ENCODE measurements around the gene ALOX12. TPM values are rescaled to one million over a fixed set of nuclear protein-coding genes. Genes with fewer than 3 reads are reported as not detected.
"Not testable (repeated sequence)": the region's sequence is repeated elsewhere in the genome, so short reads cannot be mapped to it uniquely, and the experiment has no call there.

Gene ALOX12
- total RNA-seq, 1 donor = not detected

GRCh38 chr17:6969323-6969726 is 26.5 kb upstream of the ALOX12 start:
- Histone ChIP-seq H4K20me1 (ENCODE audit: insufficient read depth, low read length) (no peaks in the 10 kb centered on the region), H3K4me1 (ENCODE audit: insufficient read depth, low read length) (no peaks in the 10 kb centered on the region), H3K27me3 (ENCODE audit: insufficient read depth, low read length) (no peaks in the 10 kb centered on the region), H3K9me3 (ENCODE audit: low read depth, low read length) (no peaks in the 10 kb centered on the region), H3K36me3 (ENCODE audit: insufficient read depth, low read length) (no peaks in the 10 kb centered on the region), H3K4me2 (ENCODE audit: insufficient read depth, low read length) (no peak overlapping the region), H3K4me3 (ENCODE audit: insufficient read depth, low read length) (no peak overlapping the region), H3K27ac (ENCODE audit: low read depth, low read length) (no peak overlapping the region), H2AFZ (ENCODE audit: low read length) (no peak overlapping the region), H3K79me2 (ENCODE audit: insufficient read depth, low read length) (no peaks in the 10 kb centered on the region)
- TF ChIP-seq CTCF (IDR thresholded peaks at IDR 0.05; ENCODE audit: extremely low read depth, low read depth, low read length) = no peak
- no peak for DNase-seq (ENCODE audit: insufficient read length, low spot score, missing footprints)

- Histone ChIP-seq H3K27me3 (ENCODE audit: insufficient read depth, low read length) (no peaks in the 10 kb centered on the region), H4K20me1 (ENCODE audit: insufficient read depth, low read length) (no peaks in the 10 kb centered on the region), H3K4me2 (ENCODE audit: insufficient read depth, low read length) (no peak overlapping the region), H3K4me1 (ENCODE audit: insufficient read depth, low read length) (no peaks in the 10 kb centered on the region), H3K27ac (ENCODE audit: low read depth, low read length) (no peak overlapping the region), H2AFZ (ENCODE audit: low read length) (no peak overlapping the region), H3K9me3 (ENCODE audit: low read depth, low read length) (no peaks in the 10 kb centered on the region), H3K79me2 (ENCODE audit: insufficient read depth, low read length) (no peaks in the 10 kb centered on the region), H3K36me3 (ENCODE audit: insufficient read depth, low read length) (no peaks in the 10 kb centered on the region), H3K4me3 (ENCODE audit: insufficient read depth, low read length) (no peak overlapping the region)
- DNase-seq (ENCODE audit: insufficient read length, low spot score, missing footprints) = no peak
- TF ChIP-seq CTCF (IDR thresholded peaks at IDR 0.05; ENCODE audit: extremely low read depth, low read depth, low read length) = no peak
Measured at GRCh38 chr17:6970992-6971391, 24.9 kb upstream of the ALOX12 start.

- not testable (repeated sequence) for H3K4me3 ChIP-seq (ENCODE audit: insufficient read depth, low read length); H2AFZ ChIP-seq (ENCODE audit: low read length); H3K27ac ChIP-seq (ENCODE audit: low read depth, low read length); H3K79me2 ChIP-seq (ENCODE audit: insufficient read depth, low read length); H3K4me1 ChIP-seq (ENCODE audit: insufficient read depth, low read length); DNase-seq (ENCODE audit: insufficient read length, low spot score, missing footprints); H3K36me3 ChIP-seq (ENCODE audit: insufficient read depth, low read length); H3K4me2 ChIP-seq (ENCODE audit: insufficient read depth, low read length); H3K27me3 ChIP-seq (ENCODE audit: insufficient read depth, low read length); H4K20me1 ChIP-seq (ENCODE audit: insufficient read depth, low read length); H3K9me3 ChIP-seq (ENCODE audit: low read depth, low read length)
Measured at GRCh38 chr17:6979440-6979839, 16.4 kb upstream of the ALOX12 start.

- Histone ChIP-seq H3K36me3 (ENCODE audit: insufficient read depth, low read length) (no peaks in the 10 kb centered on the region), H2AFZ (ENCODE audit: low read length) (no peak overlapping the region), H3K4me2 (ENCODE audit: insufficient read depth, low read length) (no peak overlapping the region), H3K27me3 (ENCODE audit: insufficient read depth, low read length) (no peaks in the 10 kb centered on the region), H3K27ac (ENCODE audit: low read depth, low read length) (no peak overlapping the region), H4K20me1 (ENCODE audit: insufficient read depth, low read length) (no peaks in the 10 kb centered on the region), H3K79me2 (ENCODE audit: insufficient read depth, low read length) (no peaks in the 10 kb centered on the region), H3K9me3 (ENCODE audit: low read depth, low read length) (no peaks in the 10 kb centered on the region), H3K4me3 (ENCODE audit: insufficient read depth, low read length) (no peak overlapping the region), H3K4me1 (ENCODE audit: insufficient read depth, low read length) (no peaks in the 10 kb centered on the region)
- no peak for TF ChIP-seq CTCF (IDR thresholded peaks at IDR 0.05; ENCODE audit: extremely low read depth, low read depth, low read length)
- DNase-seq (ENCODE audit: insufficient read length, low spot score, missing footprints) = no peak
Measured at GRCh38 chr17:6981426-6981825, 14.4 kb upstream of the ALOX12 start.
